ENCODE measurements around the gene TNFRSF4.

TNFRSF4 gene

GRCh38 chr1:1169429-1170214 lies 44.3 kb downstream of the TNFRSF4 start:
- Histone ChIP-seq H3K9me3 (ENCODE audit: control insufficient read depth, insufficient read depth, low read length) (no peaks in the 10 kb centered on the region), H3K36me3 (ENCODE audit: control insufficient read depth, insufficient read depth, low read length) (peaks cover 3% of the 10 kb centered on the region), H3K27me3 (ENCODE audit: control insufficient read depth, insufficient read depth, low read length) (no peaks in the 10 kb centered on the region), H3K9ac (ENCODE audit: low read depth, low read length) (no peak overlapping the region), H3K4me3 (ENCODE audit: low read depth, low read length) (no peak overlapping the region), H3K4me1 (ENCODE audit: control insufficient read depth, insufficient read depth, low read length) (no peaks in the 10 kb centered on the region)

- H3K9ac ChIP-seq (ENCODE audit: low read depth, low read length) = no peak overlapping the region
- H3K36me3 ChIP-seq (ENCODE audit: control insufficient read depth, insufficient read depth, low read length) = peaks cover 3% of the 10 kb centered on the region
- H3K4me3 ChIP-seq (ENCODE audit: low read depth, low read length) = no peak overlapping the region
- peaks cover 3% of the 10 kb centered on the region for H3K4me1 ChIP-seq (ENCODE audit: control insufficient read depth, insufficient read depth, low read length)
- H3K27me3 ChIP-seq (ENCODE audit: control insufficient read depth, insufficient read depth, low read length) = no peaks in the 10 kb centered on the region
- no peaks in the 10 kb centered on the region for H3K9me3 ChIP-seq (ENCODE audit: control insufficient read depth, insufficient read depth, low read length)
These were observed 45.2 kb downstream of the TNFRSF4 start for GRCh38 chr1:1168451-1169411.

DNA sequence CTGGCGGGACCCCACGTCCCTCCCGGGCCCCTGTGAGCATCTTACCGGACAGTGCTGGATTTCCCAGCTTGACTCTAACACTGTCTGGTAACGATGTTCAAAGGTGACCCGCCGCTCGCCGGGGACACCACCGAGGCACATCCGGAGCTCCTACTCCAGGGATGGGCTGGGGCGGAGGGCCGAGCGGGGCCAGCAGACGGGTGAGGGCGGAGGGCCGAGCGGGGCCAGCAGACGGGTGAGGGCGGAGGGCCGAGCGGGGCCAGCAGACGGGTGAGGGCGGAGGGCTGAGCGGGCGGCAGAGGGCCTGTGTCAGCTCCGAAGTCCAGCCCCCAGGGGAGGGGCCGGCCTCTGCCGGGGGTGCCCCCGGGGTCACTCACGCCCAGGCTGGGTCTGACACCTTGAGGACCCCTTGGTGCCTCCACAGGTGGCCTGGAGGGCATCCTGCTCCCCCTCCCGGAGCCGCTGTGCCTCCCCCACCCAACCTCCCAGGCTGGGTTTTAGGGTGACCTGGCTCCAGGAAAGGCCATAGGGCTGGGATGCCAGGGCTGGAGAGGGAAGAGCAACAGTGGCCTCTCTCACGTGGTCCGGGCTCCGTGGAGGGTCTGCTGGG lies 46.0 kb downstream of the TNFRSF4 start:
- Histone ChIP-seq H3K27me3 (ENCODE audit: control insufficient read depth, insufficient read depth, low read length) (no peaks in the 10 kb centered on the region), H3K9ac (ENCODE audit: low read depth, low read length) (no peak overlapping the region), H3K36me3 (ENCODE audit: control insufficient read depth, insufficient read depth, low read length) (peaks cover 3% of the 10 kb centered on the region), H3K4me1 (ENCODE audit: control insufficient read depth, insufficient read depth, low read length) (peaks cover 3% of the 10 kb centered on the region), H3K4me3 (ENCODE audit: low read depth, low read length) (no peak overlapping the region), H3K9me3 (ENCODE audit: control insufficient read depth, insufficient read depth, low read length) (no peaks in the 10 kb centered on the region)

DNA sequence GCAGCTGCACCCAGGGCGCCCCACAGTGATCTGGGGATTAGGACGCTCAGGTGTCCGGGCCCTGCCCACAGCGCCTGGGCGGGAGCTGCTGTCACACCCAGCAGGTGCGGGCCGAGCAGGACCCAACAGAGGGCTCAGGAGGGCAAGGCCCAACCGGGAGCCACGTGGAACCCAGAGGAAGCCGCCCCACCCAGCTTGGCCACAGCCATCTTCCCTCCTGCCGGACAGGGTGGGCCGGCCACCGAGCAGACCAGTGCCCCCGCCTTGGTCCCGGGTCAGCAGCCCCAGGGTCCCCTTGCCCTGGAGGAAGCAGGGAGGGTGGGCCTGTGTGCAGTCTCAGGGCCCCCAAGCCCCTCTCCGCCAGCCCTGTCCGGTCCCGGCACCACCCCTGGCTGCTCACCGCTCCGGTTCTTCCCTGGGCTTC lies 46.5 kb downstream of the TNFRSF4 start:
- H3K27me3 ChIP-seq (ENCODE audit: control insufficient read depth, insufficient read depth, low read length) = no peaks in the 10 kb centered on the region
- H3K36me3 ChIP-seq (ENCODE audit: control insufficient read depth, insufficient read depth, low read length) = peaks cover 3% of the 10 kb centered on the region
- peaks cover 3% of the 10 kb centered on the region for H3K4me1 ChIP-seq (ENCODE audit: control insufficient read depth, insufficient read depth, low read length)
- H3K4me3 ChIP-seq (ENCODE audit: low read depth, low read length) = no peak overlapping the region
- H3K9me3 ChIP-seq (ENCODE audit: control insufficient read depth, insufficient read depth, low read length) = no peaks in the 10 kb centered on the region
- H3K9ac ChIP-seq (ENCODE audit: low read depth, low read length) = no peak overlapping the region

DNA sequence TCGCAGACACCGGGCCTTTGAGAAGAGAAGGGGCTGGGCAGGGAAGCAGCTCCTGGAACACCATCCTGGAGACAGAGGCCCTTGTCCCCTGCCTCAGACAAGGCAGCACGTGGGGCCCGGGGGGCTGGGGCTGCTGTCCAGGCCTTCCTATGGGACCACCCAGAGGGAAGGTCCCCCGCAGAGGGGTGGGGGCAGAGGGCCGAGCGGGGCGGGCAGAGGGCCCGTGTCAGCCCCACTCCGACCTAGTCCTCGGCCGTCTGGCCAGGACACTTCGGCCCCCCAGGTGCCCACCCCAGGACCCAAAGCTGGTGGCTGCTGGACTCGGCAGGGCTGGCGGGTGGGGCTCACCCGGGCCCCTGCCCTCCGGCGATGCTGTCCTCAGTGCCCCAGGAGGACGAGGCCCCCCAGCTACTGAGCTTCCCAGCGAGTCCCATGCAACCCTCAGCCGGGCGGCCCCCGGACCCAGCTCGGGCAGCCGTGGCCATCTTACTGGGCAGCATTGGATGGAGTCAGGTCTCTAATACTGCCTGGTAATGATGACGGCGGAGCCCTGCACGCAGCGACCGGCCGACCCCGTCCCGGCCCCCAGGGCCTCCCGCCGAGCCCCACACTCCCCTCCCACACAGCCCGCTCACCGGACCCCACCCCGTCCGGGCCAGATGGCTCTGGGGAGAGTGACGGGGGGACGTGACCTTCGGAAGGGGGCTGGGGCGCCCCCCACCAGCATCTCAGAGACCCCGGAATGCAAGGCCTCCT lies 47.1 kb downstream of the TNFRSF4 start:
- peaks cover 3% of the 10 kb centered on the region for H3K4me1 ChIP-seq (ENCODE audit: control insufficient read depth, insufficient read depth, low read length)
- no peak overlapping the region for H3K4me3 ChIP-seq (ENCODE audit: low read depth, low read length)
- H3K9ac ChIP-seq (ENCODE audit: low read depth, low read length) = no peak overlapping the region
- H3K9me3 ChIP-seq (ENCODE audit: control insufficient read depth, insufficient read depth, low read length) = no peaks in the 10 kb centered on the region
- peaks cover 3% of the 10 kb centered on the region for H3K36me3 ChIP-seq (ENCODE audit: control insufficient read depth, insufficient read depth, low read length)
- H3K27me3 ChIP-seq (ENCODE audit: control insufficient read depth, insufficient read depth, low read length) = no peaks in the 10 kb centered on the region

- peaks cover 3% of the 10 kb centered on the region for H3K36me3 ChIP-seq (ENCODE audit: control insufficient read depth, insufficient read depth, low read length)
- no peaks in the 10 kb centered on the region for H3K9me3 ChIP-seq (ENCODE audit: control insufficient read depth, insufficient read depth, low read length)
- no peaks in the 10 kb centered on the region for H3K27me3 ChIP-seq (ENCODE audit: control insufficient read depth, insufficient read depth, low read length)
- no peak overlapping the region for H3K4me3 ChIP-seq (ENCODE audit: low read depth, low read length)
- H3K9ac ChIP-seq (ENCODE audit: low read depth, low read length) = no peak overlapping the region
- peaks cover 3% of the 10 kb centered on the region for H3K4me1 ChIP-seq (ENCODE audit: control insufficient read depth, insufficient read depth, low read length)
These were observed 48.0 kb downstream of the TNFRSF4 start for GRCh38 chr1:1165900-1166421.

- H3K9me3 ChIP-seq (ENCODE audit: control insufficient read depth, insufficient read depth, low read length) = no peaks in the 10 kb centered on the region
- no peak overlapping the region for H3K9ac ChIP-seq (ENCODE audit: low read depth, low read length)
- H3K4me3 ChIP-seq (ENCODE audit: low read depth, low read length) = no peak overlapping the region
- H3K4me1 ChIP-seq (ENCODE audit: control insufficient read depth, insufficient read depth, low read length) = peaks cover 3% of the 10 kb centered on the region
- no peaks in the 10 kb centered on the region for H3K27me3 ChIP-seq (ENCODE audit: control insufficient read depth, insufficient read depth, low read length)
- peaks cover 3% of the 10 kb centered on the region for H3K36me3 ChIP-seq (ENCODE audit: control insufficient read depth, insufficient read depth, low read length)
These were observed 48.5 kb downstream of the TNFRSF4 start for GRCh38 chr1:1165485-1165884.

DNA sequence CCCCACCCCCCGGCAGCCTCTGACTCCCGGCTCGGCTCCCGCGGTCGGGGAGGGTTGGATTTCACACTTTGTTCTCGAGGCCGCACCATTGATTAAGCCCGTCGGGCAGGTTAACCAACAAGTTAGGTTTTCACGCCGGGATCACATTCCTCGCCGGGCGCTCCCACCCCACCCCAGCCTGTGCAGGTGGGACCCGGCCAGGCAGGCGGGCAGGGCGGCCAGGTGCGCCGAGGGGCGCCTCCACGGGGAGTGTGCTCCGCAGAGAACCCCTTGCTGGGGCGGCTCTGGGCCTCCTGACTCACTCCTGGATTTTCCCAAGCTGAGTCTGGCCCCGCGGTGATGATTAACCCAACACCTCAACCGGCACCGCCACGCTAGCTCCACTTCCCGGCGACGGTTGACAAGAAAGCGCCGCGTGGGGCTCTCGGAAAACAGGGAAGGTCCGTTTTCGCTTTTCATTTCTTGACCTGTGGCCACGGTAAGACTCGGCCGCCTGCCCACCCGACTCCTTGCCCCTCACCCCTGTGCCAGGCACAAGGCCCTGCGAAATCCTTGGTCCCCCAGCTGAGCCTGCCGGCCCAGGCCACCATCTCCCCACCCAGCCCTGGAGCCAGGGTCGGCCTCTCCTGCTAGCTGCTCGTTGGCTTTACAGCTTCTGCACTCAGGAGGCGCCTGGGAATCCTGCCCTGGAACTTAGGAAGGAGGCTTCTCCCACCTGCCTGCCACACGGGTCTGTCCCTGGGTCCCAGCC lies 49.1 kb downstream of the TNFRSF4 start:
- peaks cover 3% of the 10 kb centered on the region for H3K4me1 ChIP-seq (ENCODE audit: control insufficient read depth, insufficient read depth, low read length)
- no peaks in the 10 kb centered on the region for H3K27me3 ChIP-seq (ENCODE audit: control insufficient read depth, insufficient read depth, low read length)
- peak overlapping the region; percentile 8 for H3K4me3 ChIP-seq (ENCODE audit: low read depth, low read length)
- no peak overlapping the region for H3K9ac ChIP-seq (ENCODE audit: low read depth, low read length)
- H3K36me3 ChIP-seq (ENCODE audit: control insufficient read depth, insufficient read depth, low read length) = peaks cover 3% of the 10 kb centered on the region
- no peaks in the 10 kb centered on the region for H3K9me3 ChIP-seq (ENCODE audit: control insufficient read depth, insufficient read depth, low read length)

DNA sequence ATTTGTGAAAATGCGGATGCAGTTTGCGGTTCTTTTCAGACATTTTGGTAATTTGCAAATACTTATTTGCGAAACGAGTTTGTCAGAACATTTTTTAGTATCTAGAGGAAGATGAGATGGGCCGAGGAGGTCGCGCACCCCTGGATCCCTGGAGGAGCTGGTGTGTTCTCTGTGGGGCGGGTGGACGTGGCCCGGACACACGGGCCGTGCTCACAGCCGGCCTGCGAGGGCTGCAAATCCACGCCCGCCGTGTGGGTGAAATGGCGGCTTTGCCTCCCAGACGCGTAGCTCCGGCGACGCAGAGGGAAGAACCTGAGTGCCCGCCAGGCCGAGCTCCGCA lies 49.6 kb downstream of the TNFRSF4 start:
- H3K27me3 ChIP-seq (ENCODE audit: control insufficient read depth, insufficient read depth, low read length) = no peaks in the 10 kb centered on the region
- peaks cover 3% of the 10 kb centered on the region for H3K4me1 ChIP-seq (ENCODE audit: control insufficient read depth, insufficient read depth, low read length)
- H3K36me3 ChIP-seq (ENCODE audit: control insufficient read depth, insufficient read depth, low read length) = peaks cover 3% of the 10 kb centered on the region
- H3K4me3 ChIP-seq (ENCODE audit: low read depth, low read length) = peak overlapping the region; percentile 8
- peak overlapping the region; percentile 24 for H3K9ac ChIP-seq (ENCODE audit: low read depth, low read length)
- no peaks in the 10 kb centered on the region for H3K9me3 ChIP-seq (ENCODE audit: control insufficient read depth, insufficient read depth, low read length)

- no peaks in the 10 kb centered on the region for H3K9me3 ChIP-seq (ENCODE audit: control insufficient read depth, insufficient read depth, low read length)
- H3K9ac ChIP-seq (ENCODE audit: low read depth, low read length) = peak overlapping the region; percentile 24
- H3K4me3 ChIP-seq (ENCODE audit: low read depth, low read length) = peak overlapping the region; percentile 22
- H3K36me3 ChIP-seq (ENCODE audit: control insufficient read depth, insufficient read depth, low read length) = peaks cover 3% of the 10 kb centered on the region
- peaks cover 3% of the 10 kb centered on the region for H3K4me1 ChIP-seq (ENCODE audit: control insufficient read depth, insufficient read depth, low read length)
- no peaks in the 10 kb centered on the region for H3K27me3 ChIP-seq (ENCODE audit: control insufficient read depth, insufficient read depth, low read length)
These were observed 50.3 kb downstream of the TNFRSF4 start for GRCh38 chr1:1163538-1164070.
